GM12892 (cell line): Measurements from ENCODE around the gene BMPR1A.

ENCODE experiments used
- POLR2A ChIP-seq: IDR thresholded peaks from 2 replicates; pipeline ENCODE4 v1.6.1; 2011; ENCODE audit warnings: low read depth, low read length, control low read depth
- POLR2AphosphoS5 ChIP-seq: IDR thresholded peaks from 2 replicates; pipeline ENCODE4 v1.6.1; 2011; ENCODE audit warnings: low read depth, low read length, control low read depth

GRCh38 chr10:86974484-86974883, 218.1 kb downstream of the BMPR1A start:
- TF ChIP-seq POLR2A (no peak), POLR2AphosphoS5 (no peak)
